B cell (primary cell): Measurements from ENCODE around the gene MS4A4E. TPM values are rescaled to one million over a fixed set of nuclear protein-coding genes. Genes with fewer than 3 reads are reported as not detected.

Source experiments
- ATAC-seq: fragments of 200-7000 bp; cut with Tn5 transposase; one replicate; pipeline ENCODE4 v1.10.0; 2021; ENCODE audit warnings: low read depth, mild to moderate bottlenecking, moderate number of reproducible peaks, moderate library complexity
- CTCF ChIA-PET: fragments of 350-600 bp; sonication (Branson Sonifier 250); formaldehyde crosslinking; loops from one replicate; lab custom pipeline; 2021; ENCODE audit warnings: antibody characterized with exemption, inconsistent platforms; lab: Charles Lee
- POLR2A ChIA-PET: fragments of 350-600 bp; sonication (Branson Sonifier 250); formaldehyde crosslinking; loops from one replicate; lab custom pipeline; 2021; ENCODE audit warnings: antibody characterized with exemption; lab: Charles Lee
- DNase-seq: peaks from one replicate; pipeline ENCODE4 v3.0.0; 2013
- H2AFZ ChIP-seq: 2 replicates; pipeline ENCODE4 v1.6.1; 2012; ENCODE audit warnings: mild to moderate bottlenecking, low read depth, low read length; ENCODE audit not compliant: insufficient read depth, poor library complexity, severe bottlenecking
- H3K27ac ChIP-seq, 2 donors: 1 replicate in 1 of 2; 2 replicates in 1 of 2; pipeline ENCODE4 v1.5.1; 2012 to 2013; ENCODE audit warnings: low read length in 2 of 2, mild to moderate bottlenecking in 2 of 2, moderate library complexity in 1 of 2
- H3K27me3 ChIP-seq, 4 experiments: fragments of 200-600 bp in 1 of 4; sonication (generic) in 1 of 4; replicated peaks in 1 of 4; 1 replicate in 2 of 4; 2 replicates in 2 of 4; pipeline versions ENCODE4 v1.6.1 to v1.7.0; 2013 to 2016; ENCODE audit warnings: low read length in 3 of 4, mild to moderate bottlenecking in 2 of 4, mixed read lengths in 1 of 4, moderate library complexity in 1 of 4; ENCODE audit not compliant: insufficient read depth in 4 of 4, control insufficient read depth in 3 of 4; ENCODE audit errors: control extremely low read depth in 1 of 4
- H3K36me3 ChIP-seq, 2 experiments: replicated peaks in 1 of 2; 1 replicate in 1 of 2; 2 replicates in 1 of 2; pipeline versions ENCODE4 v1.6.1 to v1.7.1; 2013; ENCODE audit warnings: low read length in 1 of 2; ENCODE audit not compliant: insufficient read depth in 2 of 2, control insufficient read depth in 1 of 2; ENCODE audit errors: control extremely low read depth in 1 of 2, extremely low read depth in 1 of 2
- H3K4me1 ChIP-seq, 2 donors: fragments of 200-600 bp in 1 of 2; sonication (generic) in 1 of 2; 1 replicate in 1 of 2; 2 replicates in 1 of 2; pipeline versions ENCODE4 v1.5.1 to v1.6.1; 2013 to 2017; ENCODE audit warnings: low read length in 2 of 2; ENCODE audit not compliant: control insufficient read depth in 2 of 2, insufficient read depth in 2 of 2
- H3K4me2 ChIP-seq: replicated peaks from 2 replicates; pipeline ENCODE3; 2012; ENCODE audit warnings: mild to moderate bottlenecking, low read depth, low read length; ENCODE audit not compliant: poor library complexity, severe bottlenecking
- H3K4me3 ChIP-seq, 5 experiments: fragments of 200-600 bp in 1 of 5; sonication (generic) in 1 of 5; 1 replicate in 3 of 5; 2 replicates in 2 of 5; pipeline versions ENCODE4 v1.5.1 to v1.7.0; 2011 to 2016; ENCODE audit warnings: low read length in 4 of 5, mild to moderate bottlenecking in 4 of 5, low read depth in 2 of 5, control low read depth in 1 of 5, moderate library complexity in 1 of 5; ENCODE audit not compliant: insufficient read depth in 1 of 5; ENCODE audit errors: control extremely low read depth in 1 of 5, extremely low read depth in 1 of 5
- H3K79me2 ChIP-seq: fragments of 200-600 bp; sonication (generic); one replicate; pipeline ENCODE4 v1.6.0; 2016; ENCODE audit warnings: low read length; ENCODE audit not compliant: control insufficient read depth, insufficient read depth
- H3K9ac ChIP-seq: fragments of 200-600 bp; sonication (generic); 2 replicates; pipeline ENCODE4 v1.6.1; 2017; ENCODE audit warnings: mild to moderate bottlenecking, low read length, moderate library complexity
- H3K9me3 ChIP-seq, 3 donors: one replicate each; pipeline versions ENCODE4 v1.6.1 to v1.7.1; 2013; ENCODE audit warnings: low read length in 2 of 3; ENCODE audit not compliant: control insufficient read depth in 2 of 3, insufficient read depth in 1 of 3; ENCODE audit errors: control extremely low read depth in 1 of 3
- H4K20me1 ChIP-seq: 2 replicates; pipeline ENCODE4 v1.6.0; 2012; ENCODE audit warnings: mild to moderate bottlenecking, low read length; ENCODE audit not compliant: insufficient read depth, control insufficient read depth, poor library complexity, severe bottlenecking
- H3K27ac Mint-ChIP-seq: one replicate; pipeline ENCODE4 v1.8.0; 2021; ENCODE audit warnings: mixed read lengths
- H3K27me3 Mint-ChIP-seq: one replicate; pipeline ENCODE4 v1.8.0; 2021; ENCODE audit warnings: mixed read lengths
- H3K4me1 Mint-ChIP-seq: one replicate; pipeline ENCODE4 v1.8.0; 2021; ENCODE audit warnings: mixed read lengths
- H3K4me3 Mint-ChIP-seq: one replicate; pipeline ENCODE4 v1.8.0; 2021; ENCODE audit warnings: mixed read lengths
- H3K9me3 Mint-ChIP-seq: one replicate; pipeline ENCODE4 v1.8.0; 2022; ENCODE audit warnings: mixed read lengths; ENCODE audit not compliant: insufficient read depth
- EZH2 ChIP-seq: IDR thresholded peaks from 2 replicates; pipeline ENCODE4 v1.6.1; 2012; ENCODE audit warnings: borderline replicate concordance, low read depth, mild to moderate bottlenecking, moderate library complexity, low read length; ENCODE audit not compliant: insufficient read depth, poor library complexity, severe bottlenecking
- WGBS: methylation state at CpG from one replicate; pipeline ENCODE4 v1.1.5; 2013; ENCODE audit warnings: missing lambda C conversion rate; ENCODE audit not compliant: insufficient coverage; 5-methylcytosine and 5-hydroxymethylcytosine counted together
- intact Hi-C: fragments of 100-400 bp; cut with micrococcal nuclease; formaldehyde crosslinking; loops from one replicate; pipeline ENCODE4 v1.10.0; 2022
- polyA plus RNA-seq: library from polyadenylated mRNA; depleted of rRNA; stranded (reverse); fragments of >200 nt; gene quantifications from 2 replicates; pipeline ENCODE4 v1.2.3, GENCODE V29; 2012
- total RNA-seq, 2 donors: library from RNA; stranded (reverse); fragments of 120-200 nt in 1 of 2; gene quantifications; 1 replicate in 1 of 2; 2 replicates in 1 of 2; pipeline versions ENCODE4 v1.2.3 to v1.2.4, GENCODE V29; 2013 to 2022
- TF ChIP-seq, protein P1 (sequence below): fragments of 200-600 bp; IDR thresholded peaks from one replicate; pipeline ENCODE4 v1.8.0; 2022; ENCODE audit warnings: antibody characterized with exemption, mild to moderate bottlenecking

The MS4A4E gene
- total and polyA plus RNA-seq, 2 donors (not counting 1 experiment from before 2014, with no cell fraction given) = 0.27 to 0.42 TPM

DNA sequence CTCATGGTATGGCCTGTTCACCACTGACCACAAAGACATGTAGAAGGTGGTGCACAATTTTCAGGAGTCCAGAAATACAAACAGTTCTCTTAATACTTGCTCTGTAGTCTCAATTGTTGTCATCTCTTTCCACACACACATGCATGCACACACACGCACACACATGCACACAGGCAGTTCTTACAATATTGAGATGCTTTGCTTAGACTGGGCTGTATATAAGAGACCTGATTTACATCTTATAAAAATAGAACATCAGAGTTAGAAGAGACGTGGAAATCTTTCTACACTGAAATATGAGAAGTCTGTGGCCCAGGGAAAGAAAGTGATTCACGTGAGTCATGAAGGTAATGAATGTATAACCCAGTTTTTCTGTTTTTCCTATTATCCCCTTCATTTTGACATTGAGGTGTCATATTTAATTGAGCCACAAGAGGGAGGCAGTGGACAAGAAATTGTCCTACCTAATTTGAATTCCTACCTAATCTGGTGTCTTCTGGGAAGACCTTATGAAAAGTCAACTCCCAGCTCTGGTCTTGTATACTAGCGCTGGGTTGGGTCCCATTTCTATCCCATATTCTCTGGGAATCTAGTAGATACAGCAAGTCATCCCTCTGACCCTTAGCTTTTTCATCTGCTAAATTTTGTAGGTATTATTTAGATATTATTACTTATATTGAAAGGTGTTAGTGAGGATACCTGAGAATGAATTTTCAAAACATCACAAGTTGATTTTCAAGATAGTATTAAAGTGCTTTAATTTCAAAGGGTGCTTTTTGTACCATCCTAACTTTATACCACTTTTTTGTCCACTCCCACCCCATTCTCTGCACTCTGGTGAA, 22.7 kb upstream of the MS4A4E start:
- no peak overlapping the region for H2AFZ ChIP-seq
- H3K4me2 ChIP-seq = no peak overlapping the region
- intact Hi-C loops = loop anchor here (1.0 to 5.0 kb wide), 6 partner anchors 69 to 510 kb away; no protein-coding TSS in a partner anchor
- H3K9me3 ChIP-seq = peaks cover 0 to 5% (median 0%) of the 10 kb centered on the region in 3 donors
- H3K9ac ChIP-seq = no peak overlapping the region
- H3K79me2 ChIP-seq = no peaks in the 10 kb centered on the region
- no peak overlapping the region for H3K27ac ChIP-seq
- H3K4me1 ChIP-seq = no peaks in the 10 kb centered on the region
- WGBS = no CpG with 5 or more reads among the region's 4 CpGs
- peaks cover 4% of the 10 kb centered on the region for H3K4me1 Mint-ChIP-seq
- no peaks in the 10 kb centered on the region for H3K27me3 Mint-ChIP-seq
- no peaks in the 10 kb centered on the region for H3K27me3 ChIP-seq
- H3K4me3 ChIP-seq = no peak overlapping the region
- peak; percentile 43 for ATAC-seq
- H3K36me3 ChIP-seq = no peaks in the 10 kb centered on the region
- TF ChIP-seq, protein P1, sequence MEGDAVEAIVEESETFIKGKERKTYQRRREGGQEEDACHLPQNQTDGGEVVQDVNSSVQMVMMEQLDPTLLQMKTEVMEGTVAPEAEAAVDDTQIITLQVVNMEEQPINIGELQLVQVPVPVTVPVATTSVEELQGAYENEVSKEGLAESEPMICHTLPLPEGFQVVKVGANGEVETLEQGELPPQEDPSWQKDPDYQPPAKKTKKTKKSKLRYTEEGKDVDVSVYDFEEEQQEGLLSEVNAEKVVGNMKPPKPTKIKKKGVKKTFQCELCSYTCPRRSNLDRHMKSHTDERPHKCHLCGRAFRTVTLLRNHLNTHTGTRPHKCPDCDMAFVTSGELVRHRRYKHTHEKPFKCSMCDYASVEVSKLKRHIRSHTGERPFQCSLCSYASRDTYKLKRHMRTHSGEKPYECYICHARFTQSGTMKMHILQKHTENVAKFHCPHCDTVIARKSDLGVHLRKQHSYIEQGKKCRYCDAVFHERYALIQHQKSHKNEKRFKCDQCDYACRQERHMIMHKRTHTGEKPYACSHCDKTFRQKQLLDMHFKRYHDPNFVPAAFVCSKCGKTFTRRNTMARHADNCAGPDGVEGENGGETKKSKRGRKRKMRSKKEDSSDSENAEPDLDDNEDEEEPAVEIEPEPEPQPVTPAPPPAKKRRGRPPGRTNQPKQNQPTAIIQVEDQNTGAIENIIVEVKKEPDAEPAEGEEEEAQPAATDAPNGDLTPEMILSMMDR = peak; percentile 98
- TF ChIP-seq EZH2 = no peak
- H3K4me3 Mint-ChIP-seq = no peak overlapping the region
- ChIA-PET POLR2A (no interaction called here), CTCF (interaction anchor here (0.7 to 4.3 kb wide), 40 partner anchors 8 to 634 kb away, joined by 3 to 153 read pairs (median 5); partner anchors contain the start of gene MS4A15)
- DNase-seq = peak; percentile 76
- no peaks in the 10 kb centered on the region for H4K20me1 ChIP-seq
- no peak overlapping the region for H3K27ac Mint-ChIP-seq
- H3K9me3 Mint-ChIP-seq = no peaks in the 10 kb centered on the region

DNA sequence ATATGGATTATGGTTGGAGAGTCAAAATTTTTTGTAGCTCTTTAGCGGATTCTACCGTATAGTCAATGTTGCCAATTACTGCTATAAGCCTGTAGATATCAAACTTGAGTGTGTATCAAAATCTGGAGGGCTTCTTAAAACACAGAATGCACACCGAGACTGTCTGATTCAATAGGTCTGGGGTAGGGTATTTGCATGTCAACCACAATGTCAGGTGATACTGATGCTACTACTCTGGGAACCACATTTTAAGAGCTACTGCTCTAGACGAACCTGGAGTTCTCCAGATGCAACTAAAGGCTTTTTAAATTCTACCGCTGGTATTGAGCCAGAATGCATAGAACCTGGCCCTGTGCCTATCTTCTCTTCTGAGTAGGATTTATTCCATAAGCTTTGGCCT, 21.7 kb upstream of the MS4A4E start:
- Histone ChIP-seq H3K4me1 (no peaks in the 10 kb centered on the region), H3K4me2 (no peak overlapping the region), H3K36me3 (no peaks in the 10 kb centered on the region), H3K9me3 (no peaks in the 10 kb centered on the region), H2AFZ (no peak overlapping the region), H3K9ac (no peak overlapping the region), H3K27me3 (no peaks in the 10 kb centered on the region), H3K79me2 (no peaks in the 10 kb centered on the region), H4K20me1 (no peaks in the 10 kb centered on the region), H3K27ac (no peak overlapping the region), H3K4me3 (no peak overlapping the region)
- Mint-ChIP-seq H3K9me3 (no peaks in the 10 kb centered on the region), H3K27ac (no peak overlapping the region), H3K4me3 (no peak overlapping the region), H3K4me1 (peaks cover 4% of the 10 kb centered on the region), H3K27me3 (no peaks in the 10 kb centered on the region)
- TF ChIP-seq, protein P1 = no peak
- no peak for TF ChIP-seq EZH2
- POLR2A ChIA-PET = no interaction called here
- ATAC-seq = no peak
- intact Hi-C loops = loop anchor here (1.0 to 5.0 kb wide), 6 partner anchors 70 to 511 kb away; no protein-coding TSS in a partner anchor
- WGBS = 61% methylated on average over 2 of the region's 5 CpGs
- DNase-seq = no peak
- CTCF ChIA-PET = interaction anchor here (0.6 to 4.3 kb wide), 35 partner anchors 9 to 1181 kb away, joined by 3 to 153 read pairs (median 5); partner anchors contain the start of gene MS4A15
